OCI-LY3 (cell line): ENCODE results near the gene TEX261.
"Not testable (repeated sequence)": the region's sequence is repeated elsewhere in the genome, so short reads cannot be mapped to it uniquely, and the experiment has no call there.

ENCODE experiments used
- H2AFZ ChIP-seq: fragments of 200-600, 300-600 bp; shearing (Covaris generic); 2 replicates; pipeline ENCODE4 v1.6.0; 2014; ENCODE audit warnings: antibody characterized with exemption, low read depth, low read length
- H3K27ac ChIP-seq: fragments of 200-600, 300-600 bp; sonication (generic); 2 replicates; pipeline ENCODE4 v1.5.1; 2014; ENCODE audit warnings: mild to moderate bottlenecking, low read length, moderate library complexity, mixed read lengths
- H3K27me3 ChIP-seq: fragments of 200-600, 300-600 bp; sonication (generic); 2 replicates; pipeline ENCODE4 v1.6.1; 2014; ENCODE audit warnings: low read depth, low read length, mixed read lengths
- H3K36me3 ChIP-seq: fragments of 200-600, 300-600 bp; sonication (generic); replicated peaks from 2 replicates; pipeline ENCODE3; 2014; ENCODE audit warnings: low read depth, low read length, mixed read lengths
- H3K4me1 ChIP-seq: fragments of 300-600, 200-600 bp; sonication (generic); 2 replicates; pipeline ENCODE4 v1.6.1; 2014; ENCODE audit warnings: low read length, mixed read lengths
- H3K4me2 ChIP-seq: fragments of 200-600, 300-600 bp; sonication (generic); 2 replicates; pipeline ENCODE4 v1.6.1; 2014; ENCODE audit warnings: low read length, mixed read lengths
- H3K4me3 ChIP-seq: fragments of 300-600, 200-600 bp; sonication (generic); 2 replicates; pipeline ENCODE4 v1.5.1; 2014; ENCODE audit warnings: antibody characterized with exemption, mild to moderate bottlenecking, low read length, moderate library complexity
- H3K79me2 ChIP-seq: fragments of 300-600, 200-600 bp; shearing (Covaris generic); 2 replicates; pipeline ENCODE4 v1.6.1; 2014; ENCODE audit warnings: mild to moderate bottlenecking, low read length, mixed read lengths
- H3K9ac ChIP-seq: fragments of 300-600, 200-600 bp; shearing (Covaris generic); 2 replicates; pipeline ENCODE4 v1.6.0; 2014; ENCODE audit warnings: mild to moderate bottlenecking, low read length, moderate library complexity
- H3K9me3 ChIP-seq: fragments of 200-600, 300-600 bp; shearing (Covaris generic); 2 replicates; pipeline ENCODE4 v1.6.1; 2014; ENCODE audit warnings: low read length, mixed read lengths; ENCODE audit not compliant: insufficient read depth
- H4K20me1 ChIP-seq: fragments of 200-600, 300-600 bp; sonication (generic); 2 replicates; pipeline ENCODE4 v1.6.1; 2016; ENCODE audit warnings: low read length, mixed read lengths; ENCODE audit not compliant: insufficient read depth
- EZH2phosphoT487 ChIP-seq: fragments of 200-600 bp; shearing (Covaris generic); IDR thresholded peaks from 2 replicates; pipeline ENCODE4 v1.6.1; 2018; ENCODE audit warnings: antibody characterized with exemption, mixed run types, low read depth
- TF ChIP-seq, protein P1 (sequence below): fragments of 200-600, 300-600 bp; sonication (generic); IDR thresholded peaks from 2 replicates; pipeline ENCODE4 v1.5.1; 2014; ENCODE audit warnings: antibody characterized with exemption, low read length, low read depth

TEX261 gene

DNA sequence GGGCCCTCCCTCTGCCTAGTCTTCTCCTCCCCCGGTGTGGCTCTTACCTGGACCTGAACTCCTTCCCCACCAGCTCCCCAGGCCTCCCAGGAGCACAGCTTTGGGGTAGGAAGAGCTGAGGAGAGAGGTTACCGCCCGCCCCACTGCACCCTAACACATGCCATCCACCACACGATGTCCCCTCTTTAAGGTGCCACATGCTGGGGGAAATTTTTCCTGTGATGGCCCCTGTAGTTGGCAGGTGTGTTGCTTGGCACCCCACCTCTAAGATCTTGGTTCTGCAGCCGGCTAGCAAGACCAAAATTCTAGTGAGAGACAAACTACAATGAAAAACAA lies 6.9 kb upstream of the TEX261 start:
- H4K20me1 ChIP-seq = no peaks in the 10 kb centered on the region
- H3K27ac ChIP-seq = no peak overlapping the region
- peak overlapping the region; percentile 94 for H2AFZ ChIP-seq
- peaks cover 11% of the 10 kb centered on the region; the same call in 1 of the 2 replicates for H3K4me1 ChIP-seq
- peak overlapping the region; percentile 89 for H3K4me3 ChIP-seq
- H3K36me3 ChIP-seq = no peaks in the 10 kb centered on the region
- H3K9ac ChIP-seq = peak overlapping the region; percentile 43; the same call in 1 of the 2 replicates
- TF ChIP-seq EZH2phosphoT487 = no peak
- TF ChIP-seq, protein P1, sequence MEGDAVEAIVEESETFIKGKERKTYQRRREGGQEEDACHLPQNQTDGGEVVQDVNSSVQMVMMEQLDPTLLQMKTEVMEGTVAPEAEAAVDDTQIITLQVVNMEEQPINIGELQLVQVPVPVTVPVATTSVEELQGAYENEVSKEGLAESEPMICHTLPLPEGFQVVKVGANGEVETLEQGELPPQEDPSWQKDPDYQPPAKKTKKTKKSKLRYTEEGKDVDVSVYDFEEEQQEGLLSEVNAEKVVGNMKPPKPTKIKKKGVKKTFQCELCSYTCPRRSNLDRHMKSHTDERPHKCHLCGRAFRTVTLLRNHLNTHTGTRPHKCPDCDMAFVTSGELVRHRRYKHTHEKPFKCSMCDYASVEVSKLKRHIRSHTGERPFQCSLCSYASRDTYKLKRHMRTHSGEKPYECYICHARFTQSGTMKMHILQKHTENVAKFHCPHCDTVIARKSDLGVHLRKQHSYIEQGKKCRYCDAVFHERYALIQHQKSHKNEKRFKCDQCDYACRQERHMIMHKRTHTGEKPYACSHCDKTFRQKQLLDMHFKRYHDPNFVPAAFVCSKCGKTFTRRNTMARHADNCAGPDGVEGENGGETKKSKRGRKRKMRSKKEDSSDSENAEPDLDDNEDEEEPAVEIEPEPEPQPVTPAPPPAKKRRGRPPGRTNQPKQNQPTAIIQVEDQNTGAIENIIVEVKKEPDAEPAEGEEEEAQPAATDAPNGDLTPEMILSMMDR = no peak
- no peaks in the 10 kb centered on the region for H3K27me3 ChIP-seq
- peak overlapping the region; percentile 88 for H3K4me2 ChIP-seq
- no peaks in the 10 kb centered on the region for H3K79me2 ChIP-seq
- H3K9me3 ChIP-seq = no peaks in the 10 kb centered on the region

DNA sequence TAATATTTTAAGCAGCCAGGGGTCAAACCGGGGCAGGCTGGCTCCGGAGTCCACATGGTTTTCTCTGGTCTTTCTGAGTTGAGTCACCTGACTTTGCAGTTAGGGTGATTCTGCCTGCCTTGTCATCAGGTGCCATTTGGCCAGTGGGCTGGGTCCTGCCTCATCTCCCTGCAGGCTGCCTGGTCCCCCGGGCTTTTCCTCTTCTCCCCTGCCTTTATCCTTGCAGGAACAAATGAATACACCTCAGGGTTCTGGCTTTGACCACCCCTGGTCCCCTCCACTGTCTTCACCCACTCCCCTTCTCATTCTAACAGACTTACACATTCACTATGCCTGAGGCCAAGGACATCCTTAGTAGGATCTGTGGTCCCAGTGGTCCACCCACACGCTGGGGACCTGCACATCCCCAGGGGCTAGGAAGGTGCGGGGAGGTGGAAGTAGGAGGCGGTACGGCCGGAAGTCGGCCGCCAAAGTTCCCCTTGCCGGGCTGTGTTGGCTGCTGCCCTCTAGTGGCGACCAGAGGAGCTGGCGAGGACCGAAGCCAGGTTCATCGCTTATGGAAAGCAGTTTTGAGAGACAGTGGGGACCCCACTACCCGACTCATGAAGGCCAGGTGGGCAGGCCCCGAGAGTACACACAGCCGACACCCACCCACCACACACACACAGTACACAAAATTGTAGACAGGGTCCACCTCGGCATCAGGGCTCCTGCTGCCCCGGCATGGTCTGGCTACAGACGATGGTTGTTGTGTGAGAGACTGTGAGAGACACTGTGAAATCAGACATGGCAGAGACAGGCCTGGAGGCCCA lies 6.3 kb upstream of the TEX261 start:
- Histone ChIP-seq H3K4me3 (peak overlapping the region; percentile 89), H3K36me3 (no peaks in the 10 kb centered on the region)

DNA sequence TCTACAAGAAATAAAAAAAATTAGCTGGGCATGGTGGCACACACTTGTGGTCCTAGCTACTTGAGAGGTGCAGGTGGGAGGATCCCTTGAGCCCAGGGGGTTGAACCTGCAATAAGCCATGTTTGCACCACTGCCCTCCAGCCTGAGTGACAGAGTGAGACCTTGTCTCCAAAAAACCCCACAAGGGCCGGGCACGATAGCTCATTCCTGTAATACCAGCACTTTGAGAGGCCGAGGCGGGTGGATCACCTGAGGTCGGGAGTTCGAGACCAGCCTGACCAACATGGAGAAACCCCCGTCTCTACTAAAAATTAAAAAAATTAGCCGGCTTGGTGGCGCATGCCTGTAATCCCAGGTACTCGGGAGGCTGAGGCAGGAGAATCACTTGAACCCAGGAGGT lies 5.3 kb upstream of the TEX261 start:
- H3K27me3 ChIP-seq, H3K4me2 ChIP-seq, H3K27ac ChIP-seq, H3K36me3 ChIP-seq, H2AFZ ChIP-seq, H3K4me3 ChIP-seq, H3K9me3 ChIP-seq, H3K79me2 ChIP-seq, H3K9ac ChIP-seq, H4K20me1 ChIP-seq: not testable (repeated sequence)
- H3K4me1 ChIP-seq = peaks cover 17% of the 10 kb centered on the region

More for the DNA sequence above, 6.3 kb upstream of the TEX261 start:
- no peaks in the 10 kb centered on the region for H4K20me1 ChIP-seq
- H3K79me2 ChIP-seq = no peaks in the 10 kb centered on the region
- no peak for TF ChIP-seq EZH2phosphoT487
- TF ChIP-seq, protein P1 = peak; percentile 89
- H3K4me1 ChIP-seq = peaks cover 12% of the 10 kb centered on the region
- peak overlapping the region; percentile 70 for H3K9ac ChIP-seq
- no peaks in the 10 kb centered on the region for H3K27me3 ChIP-seq
- H2AFZ ChIP-seq = peak overlapping the region; percentile 97
- peak overlapping the region; percentile 88 for H3K4me2 ChIP-seq
- H3K27ac ChIP-seq = peak overlapping the region; percentile 6; the same call in 1 of the 2 replicates
- H3K9me3 ChIP-seq = no peaks in the 10 kb centered on the region

DNA sequence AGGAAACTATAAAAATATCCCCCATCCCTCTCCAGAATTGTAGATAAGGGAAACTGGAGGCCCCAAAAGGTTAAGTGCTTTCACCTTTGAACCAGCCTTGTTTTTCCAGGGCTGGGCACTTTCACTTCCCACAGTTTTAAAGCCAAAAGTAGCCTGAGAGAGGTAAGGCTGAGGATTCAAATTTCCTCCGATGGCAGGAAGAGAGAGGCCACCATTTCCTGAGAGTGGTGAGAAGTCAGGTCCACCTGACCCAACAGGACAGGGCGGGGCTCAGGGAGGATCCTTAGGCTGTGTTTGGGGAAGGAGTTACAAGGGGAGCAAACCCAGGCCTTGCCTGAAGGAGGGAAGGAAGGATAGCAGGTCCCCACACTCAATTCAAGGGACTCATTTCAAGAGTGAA lies 4.7 kb upstream of the TEX261 start:
- TF ChIP-seq, protein P1 = no peak
- no peak for TF ChIP-seq EZH2phosphoT487
- H3K9me3 ChIP-seq = no peaks in the 10 kb centered on the region
- peaks cover 17% of the 10 kb centered on the region for H3K4me1 ChIP-seq
- H3K36me3 ChIP-seq = no peaks in the 10 kb centered on the region
- H3K27me3 ChIP-seq = no peaks in the 10 kb centered on the region
- H2AFZ ChIP-seq = no peak overlapping the region
- H3K4me3 ChIP-seq = no peak overlapping the region
- no peak overlapping the region for H3K9ac ChIP-seq
- no peaks in the 10 kb centered on the region for H4K20me1 ChIP-seq
- peaks cover 2% of the 10 kb centered on the region for H3K79me2 ChIP-seq
- no peak overlapping the region for H3K27ac ChIP-seq
- no peak overlapping the region for H3K4me2 ChIP-seq

DNA sequence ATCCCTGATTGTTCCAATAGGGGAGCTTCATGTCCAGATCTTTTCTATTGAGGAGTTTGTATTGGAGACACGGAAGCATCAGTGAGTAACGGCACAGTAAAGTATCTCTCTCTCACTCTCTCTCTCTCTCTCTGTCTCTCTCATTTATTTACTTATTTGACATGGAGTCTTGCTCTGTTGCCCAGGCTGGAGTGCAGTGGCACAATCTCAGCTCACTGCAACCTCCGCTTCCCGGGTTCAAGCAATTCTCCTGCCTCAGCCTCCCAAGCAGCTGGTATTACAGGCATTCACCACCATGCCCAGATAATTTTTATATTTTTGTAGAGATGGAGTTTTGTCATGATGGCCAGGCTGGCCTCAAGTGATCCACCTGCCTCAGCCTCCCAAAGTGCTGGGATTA lies 4.2 kb upstream of the TEX261 start:
- not testable (repeated sequence) for H3K4me3 ChIP-seq, H3K9ac ChIP-seq, H3K27ac ChIP-seq, H3K79me2 ChIP-seq, H4K20me1 ChIP-seq, H3K9me3 ChIP-seq, H3K36me3 ChIP-seq, H3K27me3 ChIP-seq, H3K4me2 ChIP-seq, H2AFZ ChIP-seq
- peaks cover 17% of the 10 kb centered on the region for H3K4me1 ChIP-seq
